Activated T-cell treated with anti-CD3 and anti-CD28 coated beads, Interleukin-2, amount 50 U/mL, for 24 hours (primary cell): ENCODE results near the gene KIF12.

Source experiments
- DNase-seq: peaks from one replicate; pipeline ENCODE4 v3.0.0-alpha.2; 2020
- H3K27ac Mint-ChIP-seq: 2 replicates; pipeline ENCODE4 v1.8.0; 2020; ENCODE audit warnings: mild to moderate bottlenecking, mixed read lengths
- H3K27me3 Mint-ChIP-seq: 2 replicates; pipeline ENCODE4 v1.8.0; 2020; ENCODE audit warnings: mixed read lengths
- H3K36me3 Mint-ChIP-seq: 2 replicates; pipeline ENCODE4 v1.8.0; 2020; ENCODE audit warnings: low read depth, mixed read lengths
- H3K4me1 Mint-ChIP-seq: 2 replicates; pipeline ENCODE4 v1.8.0; 2020; ENCODE audit warnings: low read depth, mixed read lengths
- H3K4me3 Mint-ChIP-seq: 2 replicates; pipeline ENCODE4 v1.8.0; 2020; ENCODE audit warnings: mild to moderate bottlenecking, moderate library complexity, mixed read lengths
- H3K9me3 Mint-ChIP-seq: 2 replicates; pipeline ENCODE4 v1.8.0; 2020; ENCODE audit warnings: mixed read lengths

KIF12 gene

DNA sequence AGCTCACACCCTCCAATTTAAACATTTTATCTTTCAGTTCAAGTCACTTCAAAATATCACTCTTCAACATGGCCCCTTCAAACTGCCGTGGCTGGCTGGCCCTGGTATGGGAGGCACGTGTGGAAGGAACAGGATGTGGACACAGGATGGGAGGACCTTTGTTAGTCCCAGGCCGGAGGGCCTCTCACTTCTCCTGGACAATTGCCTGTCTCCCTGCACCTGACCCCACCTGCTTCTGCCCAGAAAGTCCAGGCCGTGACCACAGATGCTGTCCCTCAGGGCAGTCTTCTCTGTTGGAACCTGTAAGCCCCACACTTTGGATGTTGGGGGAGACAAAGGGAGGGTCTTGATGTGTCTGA lies 40.4 kb downstream of the KIF12 start:
- Mint-ChIP-seq H3K27me3 (peaks cover 14% of the 10 kb centered on the region), H3K36me3 (no peaks in the 10 kb centered on the region), H3K9me3 (no peaks in the 10 kb centered on the region), H3K4me3 (no peak overlapping the region), H3K4me1 (no peaks in the 10 kb centered on the region), H3K27ac (no peak overlapping the region)
- no peak for DNase-seq

GRCh38 chr9:114057161-114057885 lies 41.8 kb downstream of the KIF12 start:
- DNase-seq = no peak
- no peaks in the 10 kb centered on the region for H3K4me1 Mint-ChIP-seq
- no peak overlapping the region for H3K27ac Mint-ChIP-seq
- H3K4me3 Mint-ChIP-seq = no peak overlapping the region
- no peaks in the 10 kb centered on the region for H3K9me3 Mint-ChIP-seq
- H3K27me3 Mint-ChIP-seq = peaks cover 7% of the 10 kb centered on the region
- no peaks in the 10 kb centered on the region for H3K36me3 Mint-ChIP-seq

DNA sequence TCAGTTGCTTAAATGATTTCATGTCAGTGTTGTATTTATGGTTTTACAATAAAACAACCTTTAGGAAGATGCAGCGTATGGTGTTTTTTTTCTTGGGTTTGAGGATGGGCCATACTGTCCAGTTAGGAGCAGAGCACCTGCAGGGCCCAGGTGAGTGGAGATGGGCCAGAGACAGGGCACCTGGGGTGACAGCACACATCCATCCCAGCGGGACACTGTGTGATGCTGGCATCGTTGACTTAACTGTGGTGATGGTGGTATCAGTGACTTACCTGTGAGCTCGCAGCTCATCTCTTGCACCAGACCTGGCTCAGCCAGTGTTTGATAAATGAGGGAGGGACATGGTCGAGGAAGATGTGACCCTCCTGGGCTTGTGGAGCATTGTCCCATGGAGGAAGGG lies 42.6 kb downstream of the KIF12 start:
- Mint-ChIP-seq H3K4me1 (no peaks in the 10 kb centered on the region), H3K36me3 (no peaks in the 10 kb centered on the region), H3K4me3 (no peak overlapping the region), H3K9me3 (no peaks in the 10 kb centered on the region), H3K27me3 (peaks cover under 1% of the 10 kb centered on the region), H3K27ac (no peak overlapping the region)
- DNase-seq = no peak

DNA sequence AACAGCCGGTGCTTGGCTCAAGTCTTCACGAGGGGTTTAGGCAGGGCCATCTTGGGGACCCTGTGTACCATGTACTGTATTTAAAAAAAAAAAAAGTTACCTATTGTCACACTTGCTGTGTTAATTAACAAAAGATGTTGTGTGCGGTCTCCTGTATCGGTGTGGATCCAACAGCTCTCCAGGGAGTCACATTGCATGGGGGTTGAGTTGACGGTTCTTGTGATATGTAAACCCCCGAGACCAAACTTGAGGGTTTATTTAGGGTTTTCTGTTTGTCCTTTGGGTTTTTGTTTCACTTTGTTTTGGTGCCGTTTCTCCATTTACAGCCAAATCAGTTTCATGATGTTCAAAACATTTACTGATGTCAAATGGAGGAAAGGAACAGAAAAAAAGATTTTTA lies 43.2 kb downstream of the KIF12 start:
- Mint-ChIP-seq H3K4me1 (no peaks in the 10 kb centered on the region), H3K36me3 (no peaks in the 10 kb centered on the region), H3K27me3 (no peaks in the 10 kb centered on the region), H3K4me3 (no peak overlapping the region), H3K9me3 (no peaks in the 10 kb centered on the region), H3K27ac (no peak overlapping the region)
- DNase-seq = no peak

GRCh38 chr9:114055061-114055460 lies 44.0 kb downstream of the KIF12 start:
- Mint-ChIP-seq H3K36me3 (no peaks in the 10 kb centered on the region), H3K4me1 (no peaks in the 10 kb centered on the region), H3K27me3 (no peaks in the 10 kb centered on the region), H3K4me3 (no peak overlapping the region), H3K9me3 (no peaks in the 10 kb centered on the region), H3K27ac (no peak overlapping the region)
- DNase-seq = no peak

DNA sequence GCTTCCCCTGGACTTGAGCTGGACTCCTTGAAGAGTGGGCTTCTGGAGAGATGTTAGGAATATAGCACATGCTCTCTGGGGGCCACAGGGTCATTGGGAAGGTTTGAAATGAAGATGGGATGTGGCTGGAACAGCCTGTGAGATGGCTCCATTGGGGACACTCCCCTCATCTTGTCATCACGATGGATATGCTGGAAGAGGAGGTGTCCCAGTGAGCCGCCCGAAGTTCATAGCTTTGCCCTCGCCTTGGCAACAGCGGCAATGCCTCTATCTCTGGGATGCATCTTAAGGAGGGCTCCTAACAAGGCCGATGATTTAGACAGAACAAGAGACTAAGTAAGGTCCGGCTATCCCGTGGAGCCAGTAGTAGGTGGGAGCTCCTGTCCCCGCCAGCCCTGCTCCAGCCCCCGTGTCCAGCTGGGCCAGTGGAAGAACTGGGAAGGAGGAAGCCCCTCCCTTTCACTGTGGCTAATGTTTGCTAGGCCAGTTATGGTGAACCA lies 44.9 kb downstream of the KIF12 start:
- Mint-ChIP-seq H3K36me3 (no peaks in the 10 kb centered on the region), H3K27me3 (no peaks in the 10 kb centered on the region), H3K4me1 (no peaks in the 10 kb centered on the region), H3K9me3 (no peaks in the 10 kb centered on the region), H3K27ac (no peak overlapping the region), H3K4me3 (no peak overlapping the region)
- DNase-seq = no peak

DNA sequence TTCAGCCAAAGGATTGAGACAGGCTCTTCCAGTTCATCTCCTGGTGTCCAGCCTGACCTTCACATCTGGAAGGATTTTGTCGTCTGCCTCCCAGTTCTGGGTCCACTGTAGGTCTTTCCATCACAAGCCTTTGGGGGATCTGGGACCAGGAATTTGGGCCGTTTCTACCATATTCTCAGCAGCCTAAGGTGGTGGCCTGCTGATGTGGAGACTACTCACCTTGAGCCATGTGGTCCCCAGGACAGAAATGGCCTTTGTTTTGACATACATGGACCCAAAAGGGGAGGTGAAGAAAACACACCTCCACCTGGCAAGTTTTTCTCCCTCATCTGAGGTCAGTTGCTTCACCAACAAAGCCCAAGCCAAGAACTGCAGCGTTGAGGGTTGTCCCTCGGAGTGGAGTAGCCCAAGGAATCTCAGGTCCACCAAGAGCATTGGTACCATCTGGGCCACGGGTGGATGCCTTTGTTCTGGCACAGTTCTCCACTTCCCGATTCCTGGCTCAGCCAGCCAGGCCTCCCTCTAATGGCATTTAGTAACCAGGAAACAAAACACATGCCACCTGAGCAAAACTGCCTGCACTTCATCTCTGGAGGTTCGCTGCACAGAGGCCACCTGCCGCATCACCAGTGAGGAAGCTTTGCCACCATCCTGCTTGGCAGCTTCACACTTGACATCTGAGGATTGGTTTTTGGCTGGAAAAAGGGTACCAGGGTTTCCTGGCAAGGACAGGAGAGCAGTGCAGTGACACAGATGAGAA lies 45.7 kb downstream of the KIF12 start:
- H3K27ac Mint-ChIP-seq = no peak overlapping the region
- no peaks in the 10 kb centered on the region for H3K4me1 Mint-ChIP-seq
- no peaks in the 10 kb centered on the region for H3K9me3 Mint-ChIP-seq
- H3K4me3 Mint-ChIP-seq = no peak overlapping the region
- no peaks in the 10 kb centered on the region for H3K27me3 Mint-ChIP-seq
- no peaks in the 10 kb centered on the region for H3K36me3 Mint-ChIP-seq
- DNase-seq = no peak

DNA sequence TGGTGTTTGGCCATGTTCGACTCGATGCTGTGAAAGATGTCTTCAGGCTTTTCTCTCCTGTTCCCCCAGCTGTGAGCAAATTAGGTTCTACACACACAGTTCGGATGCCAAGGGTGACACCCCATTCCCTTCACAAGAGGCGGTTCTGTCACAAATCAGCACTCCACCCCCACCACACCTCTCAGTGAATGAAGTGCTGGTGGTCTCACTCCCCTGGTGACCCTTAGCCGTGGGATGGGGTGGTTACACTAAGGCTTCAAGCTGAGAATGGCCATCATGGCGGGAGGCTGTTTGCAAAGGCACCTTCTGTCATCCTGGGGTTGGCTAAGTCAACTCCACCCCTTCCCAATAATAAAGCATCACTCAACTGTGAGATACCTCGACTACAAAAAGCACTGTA lies 47.4 kb downstream of the KIF12 start:
- no peak overlapping the region for H3K27ac Mint-ChIP-seq
- no peaks in the 10 kb centered on the region for H3K9me3 Mint-ChIP-seq
- DNase-seq = no peak
- no peaks in the 10 kb centered on the region for H3K27me3 Mint-ChIP-seq
- H3K4me1 Mint-ChIP-seq = no peaks in the 10 kb centered on the region
- no peak overlapping the region for H3K4me3 Mint-ChIP-seq
- H3K36me3 Mint-ChIP-seq = no peaks in the 10 kb centered on the region

- no peaks in the 10 kb centered on the region for H3K36me3 Mint-ChIP-seq
- no peaks in the 10 kb centered on the region for H3K9me3 Mint-ChIP-seq
- H3K4me3 Mint-ChIP-seq = no peak overlapping the region
Observed at GRCh38 chr9:114051281-114051680, 47.8 kb downstream of the KIF12 start.

DNA sequence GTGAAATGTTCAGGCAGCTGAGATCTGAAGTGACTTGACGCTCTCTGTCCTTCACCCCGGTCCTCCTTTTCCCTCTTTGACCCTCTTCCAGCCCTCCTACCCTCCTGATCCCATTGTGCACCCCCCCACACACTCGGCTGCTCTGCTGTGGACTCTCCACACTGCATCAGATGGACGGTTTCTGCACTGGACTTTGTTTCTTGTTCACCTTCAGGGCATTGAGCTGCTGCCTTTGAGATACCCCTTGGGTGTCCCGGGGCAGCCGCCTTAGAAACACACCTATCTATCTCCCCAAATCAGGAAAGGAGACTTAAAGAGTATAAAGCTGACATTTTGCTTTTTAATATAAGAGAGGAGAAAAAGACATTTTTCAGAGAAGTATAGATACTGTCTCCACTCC lies 48.4 kb downstream of the KIF12 start:
- no peak for DNase-seq

More at GRCh38 chr9:114051281-114051680, 47.8 kb downstream of the KIF12 start:
- DNase-seq = no peak
- no peak overlapping the region for H3K27ac Mint-ChIP-seq
- no peaks in the 10 kb centered on the region for H3K27me3 Mint-ChIP-seq
- H3K4me1 Mint-ChIP-seq = no peaks in the 10 kb centered on the region

GRCh38 chr9:114050226-114050568 lies 48.9 kb downstream of the KIF12 start:
- Mint-ChIP-seq H3K4me1 (no peaks in the 10 kb centered on the region), H3K27me3 (no peaks in the 10 kb centered on the region), H3K27ac (no peak overlapping the region), H3K9me3 (no peaks in the 10 kb centered on the region), H3K36me3 (no peaks in the 10 kb centered on the region), H3K4me3 (no peak overlapping the region)
- no peak for DNase-seq

More for the DNA sequence above, 48.4 kb downstream of the KIF12 start:
- H3K4me3 Mint-ChIP-seq = no peak overlapping the region
- no peaks in the 10 kb centered on the region for H3K9me3 Mint-ChIP-seq
- H3K4me1 Mint-ChIP-seq = no peaks in the 10 kb centered on the region
- H3K27me3 Mint-ChIP-seq = no peaks in the 10 kb centered on the region
- H3K27ac Mint-ChIP-seq = no peak overlapping the region
- no peaks in the 10 kb centered on the region for H3K36me3 Mint-ChIP-seq

GRCh38 chr9:114049441-114050225 lies 49.5 kb downstream of the KIF12 start:
- H3K4me3 Mint-ChIP-seq = no peak overlapping the region
- DNase-seq = no peak
- no peaks in the 10 kb centered on the region for H3K27me3 Mint-ChIP-seq
- H3K36me3 Mint-ChIP-seq = no peaks in the 10 kb centered on the region
- H3K27ac Mint-ChIP-seq = no peak overlapping the region
- H3K9me3 Mint-ChIP-seq = no peaks in the 10 kb centered on the region
- no peaks in the 10 kb centered on the region for H3K4me1 Mint-ChIP-seq

DNA sequence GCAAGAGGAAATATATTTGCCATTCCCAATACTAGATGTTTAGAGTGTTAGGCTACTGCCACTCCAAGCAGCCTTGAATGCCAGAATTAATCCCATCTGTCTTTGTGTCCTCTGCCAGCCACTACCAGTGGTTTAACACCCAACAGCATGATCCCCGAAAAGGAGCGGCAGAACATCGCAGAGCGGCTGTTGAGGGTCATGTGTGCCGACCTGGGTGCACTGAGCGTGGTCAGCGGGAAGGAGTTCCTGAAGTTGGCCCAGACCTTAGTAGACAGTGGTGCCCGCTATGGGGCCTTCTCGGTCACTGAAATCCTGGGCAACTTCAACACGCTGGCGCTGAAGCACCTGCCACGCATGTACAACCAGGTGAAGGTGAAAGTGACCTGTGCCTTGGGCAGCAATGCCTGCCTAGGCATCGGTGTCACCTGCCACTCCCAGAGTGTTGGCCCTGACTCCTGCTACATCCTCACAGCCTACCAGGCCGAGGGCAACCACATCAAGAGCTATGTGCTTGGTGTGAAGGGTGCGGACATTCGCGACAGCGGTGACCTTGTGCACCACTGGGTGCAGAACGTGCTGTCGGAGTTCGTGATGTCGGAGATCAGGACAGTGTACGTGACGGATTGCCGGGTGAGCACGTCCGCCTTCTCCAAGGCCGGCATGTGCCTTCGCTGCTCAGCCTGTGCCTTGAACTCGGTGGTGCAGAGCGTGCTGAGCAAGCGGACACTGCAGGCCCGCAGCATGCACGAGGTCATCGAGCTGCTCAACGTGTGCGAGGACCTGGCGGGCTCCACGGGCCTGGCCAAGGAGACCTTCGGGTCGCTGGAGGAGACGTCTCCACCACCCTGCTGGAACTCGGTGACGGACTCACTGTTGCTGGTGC lies 50.3 kb downstream of the KIF12 start:
- Mint-ChIP-seq H3K27me3 (no peaks in the 10 kb centered on the region), H3K4me3 (no peak overlapping the region)
- DNase-seq = no peak

DNA sequence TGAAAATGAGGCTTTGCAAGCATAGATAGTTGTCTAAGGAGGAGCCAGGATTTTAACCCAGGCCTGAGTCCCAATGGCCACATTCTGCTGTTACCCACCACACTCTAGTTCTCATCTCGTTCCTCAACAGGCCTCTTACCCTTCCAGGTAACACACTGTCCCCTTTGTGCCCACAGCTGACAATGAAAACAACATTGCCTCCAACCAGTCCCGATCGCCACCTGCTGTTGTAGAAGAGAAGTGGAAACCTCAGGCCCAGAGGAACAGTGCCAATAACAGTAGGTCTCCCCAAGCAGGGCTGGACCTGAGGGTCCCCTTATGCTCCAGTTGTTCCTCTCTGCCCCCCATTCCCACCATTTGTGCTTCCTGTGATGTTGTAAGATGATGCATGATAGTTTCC lies 51.4 kb downstream of the KIF12 start:
- Mint-ChIP-seq H3K4me1 (no peaks in the 10 kb centered on the region), H3K9me3 (no peaks in the 10 kb centered on the region), H3K4me3 (no peak overlapping the region), H3K36me3 (no peaks in the 10 kb centered on the region), H3K27ac (no peak overlapping the region), H3K27me3 (no peaks in the 10 kb centered on the region)
- no peak for DNase-seq

More for the DNA sequence above, 50.3 kb downstream of the KIF12 start:
- Mint-ChIP-seq H3K27ac (no peak overlapping the region), H3K9me3 (no peaks in the 10 kb centered on the region), H3K36me3 (no peaks in the 10 kb centered on the region), H3K4me1 (no peaks in the 10 kb centered on the region)
